ENCODE data around the gene TMEM63A.

- TF ChIP-seq CTCF (conservative IDR thresholded peaks at IDR 0.05 in 1 of 2, IDR thresholded peaks at IDR 0.05 in 1 of 2; ENCODE audit: low read depth in 1 of 2, low read length in 2 of 2) (no peak), EZH2 (IDR thresholded peaks at IDR 0.05; ENCODE audit: low read length, missing control alignments) (no peak)
Observed at GRCh38 chr1:225930566-225930965, 48.4 kb upstream of the TMEM63A start.

Measured in fibroblast of lung (primary cell).